Karpas-422 (cell line): ENCODE results near the gene MDFI. TPM values are rescaled to one million over a fixed set of nuclear protein-coding genes. Genes with fewer than 3 reads are reported as not detected.

ENCODE experiments used
- DNase-seq: peaks from one replicate; pipeline ENCODE4 v3.0.0-alpha.2; 2015
- H2AFZ ChIP-seq: fragments of 200-600 bp; sonication (generic); 2 replicates; pipeline ENCODE4 v1.6.1; 2014; ENCODE audit warnings: antibody characterized with exemption, low read length, mixed read lengths
- H3K27ac ChIP-seq: fragments of 200-600 bp; sonication (generic); 2 replicates; pipeline ENCODE4 v1.5.1; 2014; ENCODE audit warnings: mild to moderate bottlenecking, low read length, moderate library complexity
- H3K27me3 ChIP-seq: fragments of 200-600 bp; sonication (generic); 2 replicates; pipeline ENCODE4 v1.6.1; 2014; ENCODE audit warnings: low read length, mixed read lengths
- H3K36me3 ChIP-seq: fragments of 200-600 bp; sonication (generic); 2 replicates; pipeline ENCODE4 v1.6.1; 2014; ENCODE audit warnings: low read length, mixed read lengths; ENCODE audit not compliant: insufficient read depth
- H3K4me1 ChIP-seq: fragments of 200-600 bp; sonication (generic); 2 replicates; pipeline ENCODE4 v1.6.1; 2014; ENCODE audit warnings: mild to moderate bottlenecking, low read length, mixed read lengths
- H3K4me2 ChIP-seq: fragments of 200-600 bp; sonication (generic); 2 replicates; pipeline ENCODE4 v1.6.1; 2014; ENCODE audit warnings: low read length, low read depth, mild to moderate bottlenecking; ENCODE audit not compliant: poor library complexity, severe bottlenecking
- H3K4me3 ChIP-seq: fragments of 200-600 bp; sonication (generic); 2 replicates; pipeline ENCODE4 v1.5.1; 2014; ENCODE audit warnings: mild to moderate bottlenecking, antibody characterized with exemption, low read length, mixed read lengths
- H3K79me2 ChIP-seq: fragments of 200-600 bp; sonication (generic); 2 replicates; pipeline ENCODE4 v1.6.1; 2014; ENCODE audit warnings: mild to moderate bottlenecking, low read length, mixed read lengths
- H3K9ac ChIP-seq: fragments of 200-600 bp; sonication (generic); 2 replicates; pipeline ENCODE4 v1.6.0; 2014; ENCODE audit warnings: low read length
- H3K9me2 ChIP-seq: fragments of 200-600 bp; sonication (generic), shearing (Covaris generic); replicated peaks from 2 replicates; pipeline ENCODE4 v1.6.0; 2014; ENCODE audit warnings: mild to moderate bottlenecking, low read length, moderate library complexity; ENCODE audit not compliant: insufficient read depth
- H3K9me3 ChIP-seq: fragments of 300-700, 200-600 bp; sonication (generic); 2 replicates; pipeline ENCODE4 v1.6.1; 2014; ENCODE audit warnings: low read length, mixed read lengths
- H4K20me1 ChIP-seq: fragments of 200-600 bp; sonication (generic); 2 replicates; pipeline ENCODE4 v1.6.1; 2014; ENCODE audit warnings: mild to moderate bottlenecking, antibody characterized with exemption, low read length, low read depth; ENCODE audit not compliant: insufficient read depth
- total RNA-seq: library from RNA; depleted of rRNA; stranded (reverse); fragments of >200 nt; shearing (Covaris generic); gene quantifications from 2 replicates; pipeline ENCODE4 v1.2.3, GENCODE V29; 2014; ENCODE audit warnings: low replicate concordance

Gene MDFI
- total RNA-seq, 1 experiment from 2014 or later = not detected

GRCh38 chr6:41696788-41697187 is 58.5 kb downstream of the MDFI start:
- Histone ChIP-seq H3K9me3 (no peaks in the 10 kb centered on the region), H3K79me2 (peaks cover 65% of the 10 kb centered on the region), H3K9me2 (no peaks in the 10 kb centered on the region), H3K4me2 (no peak overlapping the region), H3K27ac (no peak overlapping the region), H3K4me3 (no peak overlapping the region), H3K27me3 (no peaks in the 10 kb centered on the region), H3K4me1 (peaks cover 33% of the 10 kb centered on the region), H3K36me3 (peaks cover 27% of the 10 kb centered on the region; the same call in 1 of the 2 replicates), H2AFZ (no peak overlapping the region), H3K9ac (no peak overlapping the region), H4K20me1 (peaks cover 48% of the 10 kb centered on the region; the same call in 1 of the 2 replicates)
- DNase-seq = no peak

- no peak overlapping the region for H3K4me3 ChIP-seq
- no peak overlapping the region for H3K4me2 ChIP-seq
- no peaks in the 10 kb centered on the region for H3K27me3 ChIP-seq
- no peaks in the 10 kb centered on the region for H3K9me3 ChIP-seq
- H3K4me1 ChIP-seq = peaks cover 46% of the 10 kb centered on the region
- H4K20me1 ChIP-seq = peaks cover 39% of the 10 kb centered on the region; the same call in 1 of the 2 replicates
- H3K9me2 ChIP-seq = no peaks in the 10 kb centered on the region
- H3K27ac ChIP-seq = peak overlapping the region; percentile 54; the same call in 1 of the 2 replicates
- peaks cover 29% of the 10 kb centered on the region; the same call in 1 of the 2 replicates for H3K36me3 ChIP-seq
- no peak overlapping the region for H3K9ac ChIP-seq
- H2AFZ ChIP-seq = no peak overlapping the region
- DNase-seq = no peak
- H3K79me2 ChIP-seq = peaks cover 79% of the 10 kb centered on the region
Measured at GRCh38 chr6:41697861-41698781, 59.9 kb downstream of the MDFI start.

GRCh38 chr6:41699063-41699462 is 60.8 kb downstream of the MDFI start:
- no peak for DNase-seq
- no peaks in the 10 kb centered on the region for H3K9me2 ChIP-seq
- H3K36me3 ChIP-seq = peaks cover 36% of the 10 kb centered on the region; the same call in 1 of the 2 replicates
- H3K27ac ChIP-seq = peak overlapping the region; percentile 12; the same call in 1 of the 2 replicates
- peaks cover 85% of the 10 kb centered on the region for H3K79me2 ChIP-seq
- H3K4me3 ChIP-seq = no peak overlapping the region
- H3K9me3 ChIP-seq = no peaks in the 10 kb centered on the region
- peaks cover 41% of the 10 kb centered on the region; the same call in 1 of the 2 replicates for H4K20me1 ChIP-seq
- no peak overlapping the region for H3K9ac ChIP-seq
- no peaks in the 10 kb centered on the region for H3K27me3 ChIP-seq
- no peak overlapping the region for H2AFZ ChIP-seq
- peaks cover 56% of the 10 kb centered on the region for H3K4me1 ChIP-seq
- H3K4me2 ChIP-seq = no peak overlapping the region

- no peaks in the 10 kb centered on the region for H3K9me2 ChIP-seq
- no peaks in the 10 kb centered on the region for H3K27me3 ChIP-seq
- peaks cover 36% of the 10 kb centered on the region; the same call in 1 of the 2 replicates for H3K36me3 ChIP-seq
- no peaks in the 10 kb centered on the region for H3K9me3 ChIP-seq
- H3K4me3 ChIP-seq = no peak overlapping the region
- no peak overlapping the region for H3K4me2 ChIP-seq
- H3K79me2 ChIP-seq = peaks cover 88% of the 10 kb centered on the region
- no peak for DNase-seq
- peaks cover 29% of the 10 kb centered on the region; the same call in 1 of the 2 replicates for H4K20me1 ChIP-seq
- no peak overlapping the region for H3K27ac ChIP-seq
- peaks cover 72% of the 10 kb centered on the region for H3K4me1 ChIP-seq
- no peak overlapping the region for H2AFZ ChIP-seq
- H3K9ac ChIP-seq = no peak overlapping the region
Measured at GRCh38 chr6:41700463-41701347, 62.4 kb downstream of the MDFI start.

GRCh38 chr6:41702089-41702745 is 63.9 kb downstream of the MDFI start:
- Histone ChIP-seq H3K27ac (peak overlapping the region; percentile 99), H3K27me3 (no peaks in the 10 kb centered on the region), H3K4me3 (no peak overlapping the region), H3K9ac (peak overlapping the region; percentile 0; the same call in 1 of the 2 replicates), H3K9me3 (no peaks in the 10 kb centered on the region), H3K79me2 (peaks cover 84% of the 10 kb centered on the region), H3K9me2 (no peaks in the 10 kb centered on the region), H3K4me2 (no peak overlapping the region), H3K4me1 (peaks cover 86% of the 10 kb centered on the region), H3K36me3 (peaks cover 36% of the 10 kb centered on the region; the same call in 1 of the 2 replicates), H4K20me1 (peaks cover 25% of the 10 kb centered on the region; the same call in 1 of the 2 replicates), H2AFZ (no peak overlapping the region)
- DNase-seq = no peak

GRCh38 chr6:41702771-41703494 is 64.7 kb downstream of the MDFI start:
- Histone ChIP-seq H3K9me3 (no peaks in the 10 kb centered on the region), H4K20me1 (peaks cover 23% of the 10 kb centered on the region; the same call in 1 of the 2 replicates), H3K36me3 (peaks cover 35% of the 10 kb centered on the region; the same call in 1 of the 2 replicates), H3K4me3 (no peak overlapping the region), H3K4me1 (peaks cover 87% of the 10 kb centered on the region), H3K4me2 (no peak overlapping the region), H3K27me3 (no peaks in the 10 kb centered on the region), H3K79me2 (peaks cover 83% of the 10 kb centered on the region), H3K9me2 (no peaks in the 10 kb centered on the region), H3K27ac (peak overlapping the region; percentile 99), H2AFZ (no peak overlapping the region), H3K9ac (peak overlapping the region; percentile 88; the same call in 1 of the 2 replicates)
- DNase-seq = no peak
